Measurements from ENCODE around the gene IPCEF1. TPM values are rescaled to one million over a fixed set of nuclear protein-coding genes. Genes with fewer than 3 reads are reported as not detected.
A peak's percentile ranks its signal among the peaks of the same experiment; 100 is the strongest.

Gene IPCEF1
- total and polyA plus RNA-seq, 4 donors, result 0.85 to 18.1 (median 3.6) TPM

- DNase-seq (no peak), ATAC-seq (ENCODE audit: insufficient read depth, low FRiP score) (no peak)
- H3K4me1 ChIP-seq (ENCODE audit: control insufficient read depth in 5 of 5, insufficient read depth in 5 of 5, low read length in 5 of 5), result peaks cover 0 to 4% (median 0%) of the 10 kb centered on the region in 5 donors
- H3K9ac ChIP-seq (ENCODE audit: insufficient read depth in 1 of 2, low read length in 2 of 2), result no peak overlapping the region
- no peaks in the 10 kb centered on the region for H3K36me3 ChIP-seq (ENCODE audit: control insufficient read depth in 4 of 4, insufficient read depth in 4 of 4, low read length in 4 of 4)
- no peaks in the 10 kb centered on the region for H3K9me3 ChIP-seq (ENCODE audit: control insufficient read depth in 4 of 4, insufficient read depth in 3 of 4, low read length in 3 of 4)
- TF ChIP-seq, protein P1, sequence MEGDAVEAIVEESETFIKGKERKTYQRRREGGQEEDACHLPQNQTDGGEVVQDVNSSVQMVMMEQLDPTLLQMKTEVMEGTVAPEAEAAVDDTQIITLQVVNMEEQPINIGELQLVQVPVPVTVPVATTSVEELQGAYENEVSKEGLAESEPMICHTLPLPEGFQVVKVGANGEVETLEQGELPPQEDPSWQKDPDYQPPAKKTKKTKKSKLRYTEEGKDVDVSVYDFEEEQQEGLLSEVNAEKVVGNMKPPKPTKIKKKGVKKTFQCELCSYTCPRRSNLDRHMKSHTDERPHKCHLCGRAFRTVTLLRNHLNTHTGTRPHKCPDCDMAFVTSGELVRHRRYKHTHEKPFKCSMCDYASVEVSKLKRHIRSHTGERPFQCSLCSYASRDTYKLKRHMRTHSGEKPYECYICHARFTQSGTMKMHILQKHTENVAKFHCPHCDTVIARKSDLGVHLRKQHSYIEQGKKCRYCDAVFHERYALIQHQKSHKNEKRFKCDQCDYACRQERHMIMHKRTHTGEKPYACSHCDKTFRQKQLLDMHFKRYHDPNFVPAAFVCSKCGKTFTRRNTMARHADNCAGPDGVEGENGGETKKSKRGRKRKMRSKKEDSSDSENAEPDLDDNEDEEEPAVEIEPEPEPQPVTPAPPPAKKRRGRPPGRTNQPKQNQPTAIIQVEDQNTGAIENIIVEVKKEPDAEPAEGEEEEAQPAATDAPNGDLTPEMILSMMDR (IDR thresholded peaks at IDR 0.05; ENCODE audit: control extremely low read depth, extremely low read depth), result no peak
- no peak overlapping the region for H3K4me3 ChIP-seq
- WGBS, 2 donors, result 63 to 79% methylated on average over 7 of the region's 7 CpGs
- H3K27ac ChIP-seq (ENCODE audit: low read depth in 1 of 2, low read length in 1 of 2), result no peak overlapping the region
- no peaks in the 10 kb centered on the region for H3K27me3 ChIP-seq (ENCODE audit: control insufficient read depth in 3 of 3, insufficient read depth in 3 of 3, low read length in 2 of 3)
These were observed 109.9 kb downstream of the IPCEF1 start for GRCh38 chr6:154246723-154247118.

- Histone ChIP-seq H3K27me3 (ENCODE audit: control insufficient read depth in 3 of 3, insufficient read depth in 3 of 3, low read length in 2 of 3) (no peaks in the 10 kb centered on the region), H3K4me1 (ENCODE audit: control insufficient read depth in 5 of 5, insufficient read depth in 5 of 5, low read length in 5 of 5) (peaks cover 0 to 4% (median 0%) of the 10 kb centered on the region in 5 donors), H3K27ac (ENCODE audit: low read depth in 1 of 2, low read length in 1 of 2) (no peak overlapping the region), H3K9me3 (ENCODE audit: control insufficient read depth in 4 of 4, insufficient read depth in 3 of 4, low read length in 3 of 4) (no peaks in the 10 kb centered on the region), H3K4me3 (no peak overlapping the region), H3K9ac (ENCODE audit: insufficient read depth in 1 of 2, low read length in 2 of 2) (no peak overlapping the region), H3K36me3 (ENCODE audit: control insufficient read depth in 4 of 4, insufficient read depth in 4 of 4, low read length in 4 of 4) (no peaks in the 10 kb centered on the region)
- DNase-seq, result peak in 1 of 3 donors; percentile 12
- TF ChIP-seq, protein P1 (IDR thresholded peaks at IDR 0.05; ENCODE audit: control extremely low read depth, extremely low read depth), result no peak
- no peak for ATAC-seq (ENCODE audit: insufficient read depth, low FRiP score)
- 42 to 60% methylated on average over 5 of the region's 5 CpGs for WGBS, 2 donors
These were observed 111.1 kb downstream of the IPCEF1 start for GRCh38 chr6:154245506-154245905.

- no peaks in the 10 kb centered on the region for H3K27me3 ChIP-seq (ENCODE audit: control insufficient read depth in 3 of 3, insufficient read depth in 3 of 3, low read length in 2 of 3)
- no peak overlapping the region for H3K9ac ChIP-seq (ENCODE audit: insufficient read depth in 1 of 2, low read length in 2 of 2)
- H3K36me3 ChIP-seq (ENCODE audit: control insufficient read depth in 4 of 4, insufficient read depth in 4 of 4, low read length in 4 of 4), result no peaks in the 10 kb centered on the region
- ATAC-seq (ENCODE audit: insufficient read depth, low FRiP score) (no peak), DNase-seq (peak in 1 of 3 donors; percentile 27)
- H3K27ac ChIP-seq (ENCODE audit: low read depth in 1 of 2, low read length in 1 of 2), result no peak overlapping the region
- TF ChIP-seq, protein P1 (IDR thresholded peaks at IDR 0.05; ENCODE audit: control extremely low read depth, extremely low read depth), result no peak
- H3K4me1 ChIP-seq (ENCODE audit: control insufficient read depth in 5 of 5, insufficient read depth in 5 of 5, low read length in 5 of 5), result peaks cover 0 to 4% (median 0%) of the 10 kb centered on the region in 5 donors
- H3K9me3 ChIP-seq (ENCODE audit: control insufficient read depth in 4 of 4, insufficient read depth in 3 of 4, low read length in 3 of 4), result no peaks in the 10 kb centered on the region
- WGBS, 2 donors, result 70 to 77% methylated on average over 6 of the region's 6 CpGs
- H3K4me3 ChIP-seq, result no peak overlapping the region
These were observed 112.5 kb downstream of the IPCEF1 start for GRCh38 chr6:154243793-154244750.
